NCI-H187 treated with DMSO at 0.1 percent for 48 hours (cell line): Measurements from ENCODE around the gene NELL1.

Experiments used
- DNase-seq: peaks from one replicate; lab custom pipeline; 2025; lab: John Stamatoyannopoulos, UW

Gene NELL1

GRCh38 chr11:21564833-21565682 lies 895.7 kb downstream of the NELL1 start:
- no peak for DNase-seq

GRCh38 chr11:21566521-21567117 lies 897.2 kb downstream of the NELL1 start:
- no peak for DNase-seq

GRCh38 chr11:21567645-21568290 lies 898.4 kb downstream of the NELL1 start:
- DNase-seq: no peak

- no peak for DNase-seq
Measured at GRCh38 chr11:21572210-21572609, 902.8 kb downstream of the NELL1 start.

- no peak for DNase-seq
Measured at GRCh38 chr11:21582791-21583190, 913.4 kb downstream of the NELL1 start.

- no peak for DNase-seq
Measured at GRCh38 chr11:21588754-21589153, 919.4 kb downstream of the NELL1 start.

GRCh38 chr11:21602699-21603098 lies 933.3 kb downstream of the NELL1 start:
- no peak for DNase-seq

GRCh38 chr11:21603886-21604285 lies 934.5 kb downstream of the NELL1 start:
- DNase-seq: no peak

- no peak for DNase-seq
Measured at GRCh38 chr11:21604564-21604963, 935.2 kb downstream of the NELL1 start.

- DNase-seq: no peak
Measured at GRCh38 chr11:21612326-21612725, 942.9 kb downstream of the NELL1 start.

- no peak for DNase-seq
Measured at GRCh38 chr11:21614961-21615360, 945.6 kb downstream of the NELL1 start.

GRCh38 chr11:21615955-21616371 lies 946.6 kb downstream of the NELL1 start:
- peak; percentile 37 for DNase-seq

GRCh38 chr11:21622566-21622965 lies 953.2 kb downstream of the NELL1 start:
- no peak for DNase-seq

- DNase-seq: no peak
Measured at GRCh38 chr11:21622995-21623394, 953.6 kb downstream of the NELL1 start.
